GM23338 (cell line): ENCODE results near the gene SOD1. TPM values are rescaled to one million over a fixed set of nuclear protein-coding genes. Genes with fewer than 3 reads are reported as not detected.

Source experiments
- ATAC-seq: fragments of 200-7000 bp; cut with Tn5 transposase; 3 replicates; pipeline ENCODE4 v1.9.1; 2020
- DNase-seq: peaks from one replicate; pipeline ENCODE4 v3.0.0-alpha.2; 2015; ENCODE audit warnings: low spot score
- H2AFZ ChIP-seq: fragments of 200-600 bp; sonication (generic); 2 replicates; pipeline ENCODE4 v1.8.0; 2016; ENCODE audit warnings: antibody characterized with exemption, mild to moderate bottlenecking, moderate library complexity
- H3F3A ChIP-seq: fragments of 200-600 bp; sonication (generic); replicated peaks from 2 replicates; pipeline ENCODE4 v1.8.0; 2017; ENCODE audit warnings: antibody characterized with exemption, mixed run types, low read depth
- H3K27ac ChIP-seq: fragments of 200-600 bp; sonication (generic); 2 replicates; pipeline ENCODE4 v1.6.1; 2016; ENCODE audit warnings: low read depth
- H3K27me3 ChIP-seq: fragments of 200-600 bp; sonication (generic); 2 replicates; pipeline ENCODE4 v1.8.0; 2016; ENCODE audit warnings: mild to moderate bottlenecking, mixed run types, moderate library complexity; ENCODE audit not compliant: insufficient read depth
- H3K36me3 ChIP-seq: fragments of 200-600 bp; sonication (generic); 2 replicates; pipeline ENCODE4 v1.8.0; 2016; ENCODE audit warnings: mild to moderate bottlenecking; ENCODE audit not compliant: insufficient read depth
- H3K4me1 ChIP-seq: fragments of 200-600 bp; sonication (generic); 2 replicates; pipeline ENCODE4 v1.8.0; 2016; ENCODE audit warnings: mild to moderate bottlenecking, moderate library complexity; ENCODE audit not compliant: insufficient read depth
- H3K4me2 ChIP-seq: fragments of 200-600 bp; sonication (generic); 2 replicates; pipeline ENCODE4 v1.7.1; 2017; ENCODE audit warnings: mixed run types
- H3K4me3 ChIP-seq: fragments of 200-600 bp; sonication (generic); 2 replicates; pipeline ENCODE4 v1.6.1; 2016; ENCODE audit warnings: mixed run types
- H3K79me2 ChIP-seq: fragments of 200-600 bp; sonication (generic); replicated peaks from 2 replicates; pipeline ENCODE4 v1.8.0; 2017; ENCODE audit warnings: mild to moderate bottlenecking; ENCODE audit not compliant: insufficient read depth
- H3K9me2 ChIP-seq: fragments of 200-600 bp; sonication (generic); 2 replicates; pipeline ENCODE4 v1.8.0; 2017; ENCODE audit not compliant: insufficient read depth
- H4K20me1 ChIP-seq: fragments of 200-600 bp; sonication (generic); replicated peaks from 2 replicates; pipeline ENCODE4 v1.8.0; 2017; ENCODE audit warnings: mild to moderate bottlenecking; ENCODE audit not compliant: insufficient read depth
- H3K27ac Mint-ChIP-seq: 2 replicates; pipeline ENCODE4 v1.8.0; 2020; ENCODE audit warnings: inconsistent platforms, mild to moderate bottlenecking, moderate library complexity, mixed read lengths
- H3K27me3 Mint-ChIP-seq: 3 replicates; pipeline ENCODE4 v1.8.0; 2022; ENCODE audit warnings: low read depth, mild to moderate bottlenecking, moderate library complexity, mixed read lengths, inconsistent platforms; ENCODE audit not compliant: insufficient read depth, poor library complexity
- H3K36me3 Mint-ChIP-seq: 3 replicates; pipeline ENCODE4 v1.8.0; 2021; ENCODE audit warnings: low read depth, mild to moderate bottlenecking, inconsistent platforms, moderate library complexity, mixed read lengths
- H3K4me1 Mint-ChIP-seq: 3 replicates; pipeline ENCODE4 v1.8.0; 2020; ENCODE audit warnings: mild to moderate bottlenecking, inconsistent platforms, mixed read lengths
- H3K4me3 Mint-ChIP-seq: 3 replicates; pipeline ENCODE4 v1.8.0; 2021; ENCODE audit warnings: moderate library complexity, mild to moderate bottlenecking, inconsistent platforms, mixed read lengths
- H3K9me3 Mint-ChIP-seq: 3 replicates; pipeline ENCODE4 v1.8.0; 2020; ENCODE audit warnings: moderate library complexity, mild to moderate bottlenecking, inconsistent platforms, mixed read lengths
- CREB1 ChIP-seq: fragments of 250-450 bp; sonication (Bioruptor Pico); IDR thresholded peaks from 2 replicates; pipeline ENCODE4 v1.5.0; 2020; ENCODE audit warnings: low read depth, mild to moderate bottlenecking, moderate library complexity
- CTCF ChIP-seq, 2 experiments: fragments of 200-600 bp in 1 of 2; sonication (generic) in 1 of 2; conservative IDR thresholded peaks; 2 replicates each; pipeline versions ENCODE4 v1.5.1 to v1.6.1; 2016 to 2017; ENCODE audit warnings: antibody characterized with exemption in 2 of 2, low read depth in 2 of 2, mild to moderate bottlenecking in 2 of 2, moderate library complexity in 1 of 2
- ETS1 ChIP-seq: IDR thresholded peaks from 2 replicates; pipeline ENCODE4 v1.6.1; 2016; ENCODE audit warnings: antibody characterized with exemption
- EZH2phosphoT487 ChIP-seq: fragments of 200-600 bp; sonication (generic); IDR thresholded peaks from one replicate; pipeline ENCODE4 v1.8.1; 2018; ENCODE audit warnings: antibody characterized with exemption; ENCODE audit not compliant: unreplicated experiment
- JUNB ChIP-seq: IDR thresholded peaks from one replicate; pipeline ENCODE4 v1.6.1; 2016; ENCODE audit warnings: antibody characterized with exemption; ENCODE audit not compliant: unreplicated experiment
- POLR2AphosphoS5 ChIP-seq: IDR thresholded peaks from 2 replicates; pipeline ENCODE4 v1.6.1; 2016; ENCODE audit warnings: antibody characterized with exemption, low read depth
- REST ChIP-seq: IDR thresholded peaks from one replicate; pipeline ENCODE4 v1.6.1; 2018; ENCODE audit warnings: antibody characterized with exemption; ENCODE audit not compliant: unreplicated experiment
- ZNF114 ChIP-seq: fragments of 250-450 bp; sonication (Bioruptor Pico); IDR thresholded peaks from 2 replicates; pipeline ENCODE4 v1.5.0; 2020; ENCODE audit warnings: mild to moderate bottlenecking, moderate library complexity
- ZNF331 ChIP-seq: fragments of 250-450 bp; sonication (Bioruptor Pico); IDR thresholded peaks from 2 replicates; pipeline ENCODE4 v1.5.0; 2020; ENCODE audit warnings: low read depth, mild to moderate bottlenecking, moderate library complexity
- ZNF462 ChIP-seq: fragments of 250-450 bp; sonication (Bioruptor Pico); IDR thresholded peaks from 2 replicates; pipeline ENCODE4 v1.5.0; 2020; ENCODE audit warnings: mild to moderate bottlenecking, moderate library complexity
- polyA plus RNA-seq: library from polyadenylated mRNA; unstranded; fragments of >200 nt; fragmentation: Nextera tagmentation; extraction: Ambion mirVana; gene quantifications from 2 replicates; pipeline ENCODE4 v1.2.1, GENCODE V29; 2016
- total RNA-seq: library from RNA; depleted of rRNA; stranded (reverse); fragments of >200 nt; shearing (Covaris generic); gene quantifications from 2 replicates; pipeline ENCODE4 v1.2.3, GENCODE V29; 2014

SOD1 gene
- total and polyA plus RNA-seq, 2 experiments from 2014 or later = 123 to 454 TPM

- no peak for TF ChIP-seq ZNF462 (CRISPR knock-in tag)
- no peak for TF ChIP-seq CTCF (conservative IDR thresholded peaks at IDR 0.05; ENCODE audit: low read depth in 2 of 2)
These were observed 7.0 kb downstream of the SOD1 start (continued) for GRCh38 chr21:31666445-31667010.

GRCh38 chr21:31667132-31667531 lies 7.6 kb downstream of the SOD1 start:
- H4K20me1 ChIP-seq = peaks cover 23% of the 10 kb centered on the region
- no peak for TF ChIP-seq ZNF114 (CRISPR knock-in tag)
- TF ChIP-seq EZH2phosphoT487 = no peak
- no peak for TF ChIP-seq REST
- TF ChIP-seq JUNB = no peak
- TF ChIP-seq ETS1 = no peak
- no peak for TF ChIP-seq CREB1 (CRISPR knock-in tag)
- TF ChIP-seq POLR2AphosphoS5 = no peak
- TF ChIP-seq ZNF331 (CRISPR knock-in tag) = no peak

More at GRCh38 chr21:31667132-31667531, 7.6 kb downstream of the SOD1 start:
- no peak for DNase-seq
- no peak for ATAC-seq
- peaks cover 61% of the 10 kb centered on the region for H3K4me1 Mint-ChIP-seq
- H3K27ac Mint-ChIP-seq = no peak overlapping the region
- peaks cover 66% of the 10 kb centered on the region for H3K36me3 Mint-ChIP-seq
- peak overlapping the region; percentile 13 for H3K27ac ChIP-seq
- no peaks in the 10 kb centered on the region for H3K9me3 Mint-ChIP-seq
- no peaks in the 10 kb centered on the region for H3K27me3 ChIP-seq
- H3K4me3 ChIP-seq = no peak overlapping the region
- H3F3A ChIP-seq = no peaks in the 10 kb centered on the region
- no peak overlapping the region for H2AFZ ChIP-seq
- no peak overlapping the region for H3K4me3 Mint-ChIP-seq
- H3K36me3 ChIP-seq = peaks cover 20% of the 10 kb centered on the region; the same call in 1 of the 2 replicates
- peaks cover 27% of the 10 kb centered on the region for H3K4me1 ChIP-seq
- H3K4me2 ChIP-seq = no peak overlapping the region
- H3K9me2 ChIP-seq = no peaks in the 10 kb centered on the region
- peaks cover 41% of the 10 kb centered on the region for H3K79me2 ChIP-seq
- H3K27me3 Mint-ChIP-seq = peaks cover 4% of the 10 kb centered on the region
